Measurements from ENCODE around the gene MTMR11. TPM values are rescaled to one million over a fixed set of nuclear protein-coding genes. Genes with fewer than 3 reads are reported as not detected.
"Not testable (repeated sequence)": the region's sequence is repeated elsewhere in the genome, so short reads cannot be mapped to it uniquely, and the experiment has no call there.

The MTMR11 gene, protein sequence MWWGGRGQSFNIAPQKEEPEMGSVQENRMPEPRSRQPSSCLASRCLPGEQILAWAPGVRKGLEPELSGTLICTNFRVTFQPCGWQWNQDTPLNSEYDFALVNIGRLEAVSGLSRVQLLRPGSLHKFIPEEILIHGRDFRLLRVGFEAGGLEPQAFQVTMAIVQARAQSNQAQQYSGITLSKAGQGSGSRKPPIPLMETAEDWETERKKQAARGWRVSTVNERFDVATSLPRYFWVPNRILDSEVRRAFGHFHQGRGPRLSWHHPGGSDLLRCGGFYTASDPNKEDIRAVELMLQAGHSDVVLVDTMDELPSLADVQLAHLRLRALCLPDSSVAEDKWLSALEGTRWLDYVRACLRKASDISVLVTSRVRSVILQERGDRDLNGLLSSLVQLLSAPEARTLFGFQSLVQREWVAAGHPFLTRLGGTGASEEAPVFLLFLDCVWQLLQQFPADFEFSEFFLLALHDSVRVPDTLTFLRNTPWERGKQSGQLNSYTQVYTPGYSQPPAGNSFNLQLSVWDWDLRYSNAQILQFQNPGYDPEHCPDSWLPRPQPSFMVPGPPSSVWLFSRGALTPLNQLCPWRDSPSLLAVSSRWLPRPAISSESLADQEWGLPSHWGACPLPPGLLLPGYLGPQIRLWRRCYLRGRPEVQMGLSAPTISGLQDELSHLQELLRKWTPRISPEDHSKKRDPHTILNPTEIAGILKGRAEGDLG
- 1 to 10 TPM; 2.3 to 4.5 TPM for total RNA-seq

DNA sequence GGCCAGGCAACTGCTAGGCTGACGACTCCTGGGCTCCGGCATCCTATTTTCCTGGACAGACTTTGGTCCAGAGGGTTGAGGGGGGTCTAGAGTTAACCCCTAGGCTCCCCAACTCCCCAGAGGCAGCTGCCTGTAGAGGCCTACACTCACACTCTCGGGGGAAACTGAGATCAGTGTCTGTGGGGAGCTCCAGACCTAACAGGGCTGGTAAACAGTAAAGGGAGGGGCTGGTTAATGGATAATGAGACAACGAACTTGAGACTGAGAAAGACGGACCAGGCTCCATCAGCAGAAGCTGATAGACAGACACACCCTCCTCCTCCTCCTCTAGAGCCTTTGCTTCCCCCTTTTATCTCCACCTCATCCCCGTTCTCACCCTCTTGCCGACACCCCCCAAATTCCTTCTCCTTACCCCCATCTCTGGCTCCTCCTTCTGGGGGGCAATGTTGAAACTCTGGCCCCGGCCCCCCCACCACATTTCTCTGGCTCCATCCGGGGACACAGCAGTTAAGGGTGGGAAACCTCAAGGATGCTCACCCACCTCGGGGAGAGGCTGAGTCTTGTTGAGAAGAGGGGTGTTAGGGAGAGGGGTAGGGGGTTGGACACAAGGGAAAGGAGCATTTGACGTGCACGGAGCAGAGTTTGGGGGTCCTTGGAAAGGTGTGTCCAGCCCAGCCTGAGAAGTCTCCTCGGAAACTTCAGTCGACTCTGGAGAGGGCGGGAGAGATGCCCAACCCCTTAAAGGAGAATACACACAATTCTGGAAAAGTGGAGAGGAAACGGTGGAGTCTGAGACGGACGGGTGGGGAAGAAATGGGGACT is at the start of gene MTMR11:
Gene MTMR11, minus strand, starts transcription at position 710 of the 822 bp plus-strand sequence. Its CDS starts 232 bp downstream, at position 478.
- no peaks in the 10 kb centered on the region for H3K36me3 Mint-ChIP-seq
- peak within 1 kb of the TSS; percentile 1 to 21 for H3K27ac Mint-ChIP-seq
- ATAC-seq (no peak), DNase-seq (ENCODE audit: low spot score in 2 of 2) (no peak)
- H3K9me3 Mint-ChIP-seq, result no peaks in the 10 kb centered on the region

DNA sequence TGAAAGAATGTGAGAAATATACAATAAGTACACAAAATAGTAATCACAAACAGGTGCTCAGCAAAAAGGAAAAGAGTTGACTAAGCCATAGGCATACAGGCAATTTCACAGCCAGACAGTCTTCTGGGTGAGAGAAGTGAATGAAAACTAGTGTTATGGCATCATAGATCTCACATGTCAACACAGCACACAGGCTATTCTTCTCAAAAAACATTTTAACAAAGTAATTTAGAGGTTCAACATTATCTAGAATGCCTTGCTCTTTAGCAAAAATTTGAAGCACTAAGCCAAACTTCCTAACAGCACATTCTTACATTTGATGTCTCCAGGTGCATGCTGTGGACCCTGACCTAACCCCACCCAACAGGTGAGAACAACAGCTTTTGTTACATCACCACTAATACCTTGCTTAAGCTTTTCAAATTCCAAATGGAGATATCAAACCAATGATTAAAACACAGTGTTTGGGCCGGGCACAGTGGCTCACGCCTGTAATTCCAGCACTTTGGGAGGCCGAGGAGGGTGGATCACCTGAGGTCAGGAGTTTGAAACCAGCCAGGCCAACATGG is 43.4 kb upstream of the MTMR11 start:
- Mint-ChIP-seq H3K27ac (no peak overlapping the region), H3K36me3 (peaks cover 10 to 17% of the 10 kb centered on the region in 2 donors), H3K9me3 (no peaks in the 10 kb centered on the region)
- DNase-seq (ENCODE audit: low spot score in 2 of 2) (no peak), ATAC-seq (no peak)

DNA sequence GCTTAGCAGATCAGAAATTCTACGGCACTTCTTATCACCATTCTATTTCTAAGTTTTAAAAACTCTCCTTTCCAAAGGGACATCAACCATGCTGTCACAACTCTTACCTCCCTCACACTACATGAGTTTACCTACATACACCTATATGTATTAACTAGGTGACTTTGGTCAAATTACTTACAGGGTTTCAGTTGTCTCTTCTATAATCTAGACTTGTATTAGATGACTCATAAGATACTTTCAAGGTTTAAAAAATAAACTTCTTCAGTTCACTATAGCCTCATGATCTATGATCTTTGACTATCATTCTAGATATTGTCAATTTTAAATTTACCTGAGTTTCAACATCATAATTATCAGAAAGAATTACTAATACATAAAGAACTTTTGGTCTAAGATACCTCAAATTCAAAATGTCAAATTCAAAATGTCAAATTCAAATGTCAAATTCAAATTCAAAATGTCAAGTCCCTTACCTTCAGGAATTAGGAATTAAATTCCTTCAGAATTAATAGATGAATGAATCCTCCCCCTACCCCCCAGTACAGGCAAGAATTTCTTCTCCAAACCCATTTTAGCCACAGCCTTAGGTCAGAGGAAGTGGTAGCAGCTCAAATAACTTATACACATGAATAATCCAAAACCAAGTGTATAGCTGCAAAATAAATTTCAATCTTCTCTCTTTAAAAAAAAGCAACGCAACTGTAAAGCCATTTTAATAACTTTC is 42.7 kb upstream of the MTMR11 start:
- Mint-ChIP-seq H3K36me3 (peaks cover 11 to 22% of the 10 kb centered on the region in 2 donors), H3K27ac (no peak overlapping the region), H3K9me3 (no peaks in the 10 kb centered on the region)
- ATAC-seq, result peak; percentile 36 to 68
- no peak for DNase-seq (ENCODE audit: low spot score in 2 of 2)

DNA sequence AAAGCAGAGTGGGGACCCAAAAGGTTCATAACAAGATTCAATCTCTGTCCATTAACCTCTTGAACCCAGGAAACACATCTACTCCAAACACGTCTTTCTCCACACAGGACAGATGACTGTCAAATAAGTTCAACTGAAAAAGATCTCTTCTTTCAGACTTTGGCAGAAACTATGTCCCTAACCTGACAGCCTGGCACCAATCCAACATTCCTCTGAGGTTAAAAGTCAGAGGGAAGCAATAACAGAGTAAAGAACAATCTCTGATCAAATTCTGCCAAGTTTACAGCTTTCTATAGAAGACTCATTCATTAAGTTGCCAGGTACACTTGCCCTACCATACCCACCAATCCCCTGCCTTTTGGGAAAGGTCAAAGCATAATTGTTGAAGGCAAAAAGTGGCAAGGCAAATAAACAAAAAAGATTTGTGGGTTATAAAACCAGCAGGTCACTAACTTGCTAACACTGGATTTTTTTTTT is 41.9 kb upstream of the MTMR11 start:
- no peak for DNase-seq (ENCODE audit: low spot score in 2 of 2)
- H3K27ac Mint-ChIP-seq, result peak overlapping the region in 1 of 2 donors; percentile 51
- no peaks in the 10 kb centered on the region for H3K9me3 Mint-ChIP-seq
- no peak for ATAC-seq
- peaks cover 11 to 29% of the 10 kb centered on the region in 2 donors for H3K36me3 Mint-ChIP-seq

DNA sequence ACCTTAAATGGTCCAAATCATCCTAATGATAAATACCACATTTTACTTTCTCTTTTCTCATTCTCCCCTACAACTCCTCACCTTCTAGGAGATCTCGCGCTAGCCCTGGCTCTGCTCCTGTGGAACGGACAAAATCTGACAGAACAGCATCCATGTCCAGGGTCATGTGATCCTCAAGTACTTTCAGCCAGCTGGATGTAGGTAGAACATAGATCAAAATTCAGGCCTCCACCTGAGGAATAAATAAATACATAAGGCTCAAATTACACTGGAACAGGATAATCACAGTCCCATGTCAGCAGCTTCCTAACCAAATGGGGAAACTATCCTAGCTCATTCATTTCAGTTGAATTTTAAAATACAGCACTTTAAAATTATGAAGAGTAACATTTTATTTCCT is 40.7 kb upstream of the MTMR11 start:
- Mint-ChIP-seq H3K36me3 (peaks cover 11 to 35% of the 10 kb centered on the region in 2 donors), H3K9me3 (no peaks in the 10 kb centered on the region), H3K27ac (no peak overlapping the region)
- no peak for ATAC-seq
- no peak for DNase-seq (ENCODE audit: low spot score in 2 of 2)

DNA sequence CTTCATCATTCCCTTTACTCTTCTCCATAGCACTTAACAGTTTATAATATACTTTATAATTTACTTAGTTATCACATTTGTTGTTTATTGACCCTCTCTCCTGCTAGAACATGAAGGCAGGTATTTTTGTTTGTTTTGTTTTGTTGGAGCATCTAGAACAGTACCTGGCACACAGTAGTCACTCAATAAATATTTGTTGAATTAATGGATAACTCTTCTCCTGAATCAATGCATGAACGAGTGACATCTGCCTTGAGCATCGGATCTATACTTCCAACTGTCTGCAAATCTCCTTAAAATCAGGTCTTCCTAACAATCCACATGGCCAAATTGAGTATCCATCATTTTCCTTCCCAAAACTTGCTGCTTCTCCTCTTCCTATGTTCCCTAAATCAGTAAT is 35.9 kb upstream of the MTMR11 start:
- H3K36me3 Mint-ChIP-seq, result peaks cover 11 to 29% of the 10 kb centered on the region in 2 donors
- peak overlapping the region in 1 of 2 donors; percentile 5 for H3K27ac Mint-ChIP-seq
- ATAC-seq (no peak), DNase-seq (ENCODE audit: low spot score in 2 of 2) (no peak)
- no peaks in the 10 kb centered on the region for H3K9me3 Mint-ChIP-seq

DNA sequence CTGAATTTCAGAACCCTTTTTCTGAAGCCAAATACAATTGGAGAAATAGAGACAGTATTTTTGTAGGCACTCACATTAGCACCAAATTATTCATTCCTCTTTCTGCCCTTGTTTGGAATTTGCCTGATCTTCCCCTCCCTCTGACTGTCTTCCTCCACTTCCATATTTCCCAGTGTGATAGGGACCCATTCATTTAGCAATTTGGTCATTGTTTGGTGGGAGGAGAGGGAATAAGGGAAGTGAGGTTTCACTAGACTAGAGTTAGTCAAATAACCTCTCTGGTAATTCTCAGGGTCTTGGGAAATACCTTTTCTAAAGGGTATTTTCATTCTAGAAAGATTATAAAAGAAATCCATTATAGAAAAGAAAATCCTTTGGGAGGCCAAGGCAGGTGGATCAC is 31.0 kb upstream of the MTMR11 start:
- no peaks in the 10 kb centered on the region for H3K9me3 Mint-ChIP-seq
- peaks cover 9 to 12% of the 10 kb centered on the region in 2 donors for H3K36me3 Mint-ChIP-seq
- ATAC-seq (no peak), DNase-seq (ENCODE audit: low spot score in 2 of 2) (no peak)
- peak overlapping the region in 1 of 2 donors; percentile 86 for H3K27ac Mint-ChIP-seq

DNA sequence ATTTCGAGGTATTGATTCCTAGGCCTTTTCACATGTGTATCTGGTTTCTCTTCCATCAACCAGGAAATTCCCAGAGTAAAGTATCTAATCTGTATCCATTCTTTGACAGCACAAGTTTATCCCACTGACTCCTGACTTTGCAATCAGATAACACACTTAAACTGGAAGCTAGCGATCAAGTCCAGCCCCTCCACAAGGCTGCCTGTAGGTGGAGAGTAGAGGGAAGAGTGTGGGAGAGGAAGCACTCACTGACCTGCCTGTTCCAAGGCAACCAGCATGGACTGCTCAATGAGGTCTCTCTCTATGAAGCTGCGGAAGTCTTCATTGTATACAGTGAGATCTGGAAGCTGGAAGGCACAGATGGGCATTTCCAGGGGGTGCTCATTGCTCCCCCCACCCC is 30.4 kb upstream of the MTMR11 start:
- no peaks in the 10 kb centered on the region for H3K9me3 Mint-ChIP-seq

DNA sequence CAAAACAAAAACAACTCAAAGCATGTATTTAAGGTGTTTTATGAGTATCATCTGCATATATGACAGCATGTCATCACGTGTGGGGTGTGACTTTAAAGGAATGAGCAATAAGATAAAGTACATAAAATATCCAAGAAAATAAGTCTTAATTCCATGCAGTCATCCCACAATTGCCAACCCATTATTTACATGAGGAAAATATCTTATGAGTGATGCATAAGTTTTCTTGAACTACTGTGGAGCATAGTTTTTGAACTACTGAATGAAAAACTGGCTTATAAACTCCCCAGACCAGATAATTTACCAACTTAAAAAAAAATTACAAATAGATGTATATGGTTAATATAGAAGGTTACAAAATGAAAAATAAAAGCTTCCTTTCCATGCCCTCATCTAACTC is 29.7 kb upstream of the MTMR11 start:
- Mint-ChIP-seq H3K27ac (peak overlapping the region in 1 of 2 donors; percentile 47), H3K36me3 (peaks cover 9 to 13% of the 10 kb centered on the region in 2 donors), H3K9me3 (no peaks in the 10 kb centered on the region)
- DNase-seq (ENCODE audit: low spot score in 2 of 2) (no peak), ATAC-seq (no peak)

More for the DNA sequence above, 30.4 kb upstream of the MTMR11 start:
- H3K36me3 Mint-ChIP-seq, result peaks cover 9 to 12% of the 10 kb centered on the region in 2 donors
- DNase-seq (ENCODE audit: low spot score in 2 of 2), result no peak
- no peak overlapping the region for H3K27ac Mint-ChIP-seq
- ATAC-seq, result no peak

DNA sequence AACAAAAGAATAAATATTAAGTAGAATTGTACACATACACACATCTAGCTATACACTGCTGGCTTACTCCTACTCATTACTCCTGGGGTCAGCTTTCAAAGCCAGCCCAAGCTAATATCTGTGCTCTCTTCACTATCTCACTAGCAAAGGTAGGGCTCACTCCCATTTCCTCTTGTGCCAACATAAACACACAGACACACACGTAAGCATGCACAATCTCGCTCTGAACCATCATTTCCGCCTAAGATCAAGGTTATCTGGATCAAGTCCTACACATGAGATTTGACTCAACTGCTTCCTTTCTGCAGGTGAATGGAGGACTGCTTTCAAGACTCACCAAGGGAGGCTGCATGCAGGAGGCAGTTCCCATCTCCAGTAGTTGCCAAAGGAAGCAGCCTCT is 28.8 kb upstream of the MTMR11 start:
- DNase-seq (ENCODE audit: low spot score in 2 of 2) (no peak), ATAC-seq (peak; percentile 22 to 61)
- H3K36me3 Mint-ChIP-seq, result peaks cover 9 to 22% of the 10 kb centered on the region in 2 donors
- H3K9me3 Mint-ChIP-seq, result no peaks in the 10 kb centered on the region
- peak overlapping the region in 1 of 2 donors; percentile 40 for H3K27ac Mint-ChIP-seq

DNA sequence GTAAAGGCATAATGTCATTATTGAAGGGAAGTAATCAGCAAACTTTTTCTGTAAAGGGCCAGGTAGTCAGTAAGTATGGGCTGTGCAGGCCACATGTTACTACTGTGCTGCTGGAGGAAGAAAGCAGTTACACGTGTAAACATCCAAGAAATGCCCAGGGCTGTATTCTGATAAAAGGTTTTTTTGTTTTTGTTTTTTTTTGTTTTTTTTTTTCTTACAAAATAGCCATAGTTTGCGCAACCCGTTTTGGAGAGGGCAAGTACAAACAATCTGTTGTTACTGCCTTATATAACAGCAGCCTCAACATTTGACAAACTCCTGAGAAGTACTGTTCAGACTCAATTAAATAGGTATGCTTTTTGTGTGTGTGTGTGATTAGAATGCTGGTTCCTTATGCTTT is 26.7 kb upstream of the MTMR11 start:
- no peaks in the 10 kb centered on the region for H3K9me3 Mint-ChIP-seq
- DNase-seq (ENCODE audit: low spot score in 2 of 2) (no peak), ATAC-seq (no peak)
- peak overlapping the region in 1 of 2 donors; percentile 77 for H3K27ac Mint-ChIP-seq
- peaks cover 18 to 29% of the 10 kb centered on the region in 2 donors for H3K36me3 Mint-ChIP-seq

DNA sequence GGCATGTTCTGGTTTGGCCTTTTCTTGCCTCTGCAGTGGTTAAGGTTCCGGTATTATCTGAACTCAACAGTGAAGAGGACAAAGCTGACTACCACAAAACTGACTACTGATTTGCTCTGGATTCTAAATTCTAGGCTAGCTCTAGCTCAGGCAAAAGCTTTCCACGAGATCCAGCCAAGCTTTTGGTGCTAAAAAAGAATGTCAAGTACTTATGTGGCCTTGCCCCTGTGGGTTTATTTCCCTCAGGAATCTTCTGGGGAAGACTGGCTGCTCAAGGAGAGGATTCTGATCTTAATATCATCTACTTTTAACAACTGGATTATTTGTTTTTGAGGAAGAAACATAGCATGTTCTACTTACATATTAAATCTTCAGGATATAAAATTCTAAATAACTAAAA is 26.1 kb upstream of the MTMR11 start:
- peak overlapping the region in 1 of 2 donors; percentile 77 for H3K27ac Mint-ChIP-seq
- DNase-seq (ENCODE audit: low spot score in 2 of 2) (no peak), ATAC-seq (no peak)
- H3K36me3 Mint-ChIP-seq, result peaks cover 18 to 34% of the 10 kb centered on the region in 2 donors
- no peaks in the 10 kb centered on the region for H3K9me3 Mint-ChIP-seq

DNA sequence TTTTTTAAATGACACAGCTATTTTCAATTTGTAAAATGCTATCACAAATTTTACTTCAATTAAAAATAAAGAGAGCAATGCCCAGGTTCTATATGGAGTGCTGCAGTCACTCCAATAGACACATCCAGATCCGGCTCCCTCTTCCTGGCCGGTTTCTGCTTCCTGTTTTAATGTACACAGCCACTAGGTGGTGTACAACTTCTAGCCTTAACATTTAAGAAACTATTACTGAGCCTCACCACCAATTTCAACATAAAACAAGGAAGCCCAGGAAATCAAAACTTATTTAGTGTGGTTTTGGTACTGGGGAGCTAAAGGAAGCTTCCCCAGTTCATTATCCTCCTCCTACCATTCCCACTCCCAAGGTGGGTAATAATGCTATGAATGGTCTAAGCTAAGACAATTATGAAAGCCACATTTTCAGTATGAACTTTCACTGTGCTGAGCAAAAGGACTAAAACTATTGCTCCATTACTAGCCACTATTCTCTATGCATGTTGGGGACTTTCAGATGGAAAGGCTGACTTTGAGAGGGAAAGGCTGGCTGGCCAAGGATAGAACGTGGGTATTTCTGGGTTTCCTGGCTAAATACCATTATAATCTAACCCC is 25.5 kb upstream of the MTMR11 start:
- ATAC-seq (peak; percentile 79 to 82), DNase-seq (ENCODE audit: low spot score in 2 of 2) (peak in 1 of 2 donors; percentile 47)
- Mint-ChIP-seq H3K9me3 (no peaks in the 10 kb centered on the region), H3K27ac (no peak overlapping the region), H3K36me3 (peaks cover 18 to 35% of the 10 kb centered on the region in 2 donors)

DNA sequence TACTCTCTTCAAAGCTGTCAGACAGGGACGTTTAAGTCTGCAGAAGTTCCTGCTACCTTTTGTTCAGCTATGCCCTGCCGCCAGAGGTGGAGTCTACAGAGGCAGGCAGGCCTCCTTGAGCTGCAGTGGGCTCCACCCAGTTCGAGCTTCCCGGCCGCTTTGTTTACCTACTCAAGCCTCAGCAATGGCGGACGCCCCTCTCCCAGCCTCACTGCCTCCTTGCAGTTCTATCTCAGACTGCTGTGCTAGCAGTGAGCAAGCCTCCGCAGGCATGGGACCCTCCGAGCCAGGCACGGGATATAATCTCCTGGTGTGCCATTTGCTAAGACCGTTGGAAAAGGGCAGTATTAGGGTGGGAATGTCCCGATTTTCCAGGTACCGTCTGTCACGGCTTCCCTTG is 20.9 kb upstream of the MTMR11 start:
- ATAC-seq; H3K9me3 Mint-ChIP-seq; DNase-seq (ENCODE audit: low spot score in 2 of 2); H3K27ac Mint-ChIP-seq: not testable (repeated sequence)
- peaks cover 19 to 44% of the 10 kb centered on the region in 2 donors for H3K36me3 Mint-ChIP-seq

DNA sequence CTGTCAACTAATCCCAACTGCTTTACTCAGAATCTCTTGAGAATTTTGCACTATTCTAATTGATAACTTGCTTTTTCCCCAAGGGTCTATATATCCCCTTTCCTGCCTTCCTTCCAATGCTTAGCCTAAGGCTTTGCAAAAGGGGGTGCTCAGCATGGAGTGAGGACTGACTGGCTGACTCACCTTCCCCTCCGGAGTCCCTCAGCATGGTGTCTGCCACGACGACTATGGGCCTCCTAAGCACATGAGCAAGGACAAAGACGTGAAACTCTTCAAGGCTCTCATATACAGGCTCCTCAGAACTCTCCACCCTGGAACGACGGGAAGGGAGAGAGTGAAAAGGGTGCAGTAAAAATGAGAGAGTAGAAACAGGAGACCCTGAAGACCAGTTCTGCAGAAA is 13.2 kb upstream of the MTMR11 start:
- ATAC-seq (no peak), DNase-seq (ENCODE audit: low spot score in 2 of 2) (no peak)
- Mint-ChIP-seq H3K27ac (no peak overlapping the region), H3K9me3 (peaks cover 0 to 4% of the 10 kb centered on the region in 2 donors), H3K36me3 (peaks cover 4 to 18% of the 10 kb centered on the region in 2 donors)
